Sciatic nerve (tissue), 2 donors: Measurements from ENCODE around the gene CKM. TPM values are rescaled to one million over a fixed set of nuclear protein-coding genes. Genes with fewer than 3 reads are reported as not detected.
"Not testable (repeated sequence)": the region's sequence is repeated elsewhere in the genome, so short reads cannot be mapped to it uniquely, and the experiment has no call there.

ENCODE experiments used
- ATAC-seq: fragments of 200-7000 bp; cut with Tn5 transposase; one replicate; pipeline ENCODE4 v1.9.1; 2020; ENCODE audit warnings: mild to moderate bottlenecking, moderate library complexity
- DNase-seq: peaks from one replicate; pipeline ENCODE4 v3.0.0-alpha.2; 2020; ENCODE audit warnings: low spot score
- intact Hi-C: fragments of 100-400 bp; cut with DNase I; formaldehyde crosslinking; loops from one replicate; pipeline ENCODE4 v1.14.2; 2022
- total RNA-seq: library from RNA; stranded (reverse); fragmentation: NEBNext Ultra II Directional; extraction: Animal tissue kit (Norgen Biotek cat#: 25700); gene quantifications from one replicate; pipeline ENCODE4 v1.2.1, GENCODE V29; 2021
- donor health status: DM: no; HTN: no; CAD: no.
- donor health status: DM: no; HTN: no; CAD: no.

CKM gene
- total RNA-seq, 1 donor from 2014 or later = not detected

- ATAC-seq, intact Hi-C loops, DNase-seq: not testable (repeated sequence)
These were observed 52.7 kb downstream of the CKM start for GRCh38 chr19:45269939-45270338.

GRCh38 chr19:45267296-45267695 lies 55.4 kb downstream of the CKM start:
- intact Hi-C loops = no loop called here
- DNase-seq (no peak), ATAC-seq (no peak)

GRCh38 chr19:45265375-45265774 lies 57.3 kb downstream of the CKM start:
- intact Hi-C loops = no loop called here
- no peak for ATAC-seq
- DNase-seq = no peak

DNA sequence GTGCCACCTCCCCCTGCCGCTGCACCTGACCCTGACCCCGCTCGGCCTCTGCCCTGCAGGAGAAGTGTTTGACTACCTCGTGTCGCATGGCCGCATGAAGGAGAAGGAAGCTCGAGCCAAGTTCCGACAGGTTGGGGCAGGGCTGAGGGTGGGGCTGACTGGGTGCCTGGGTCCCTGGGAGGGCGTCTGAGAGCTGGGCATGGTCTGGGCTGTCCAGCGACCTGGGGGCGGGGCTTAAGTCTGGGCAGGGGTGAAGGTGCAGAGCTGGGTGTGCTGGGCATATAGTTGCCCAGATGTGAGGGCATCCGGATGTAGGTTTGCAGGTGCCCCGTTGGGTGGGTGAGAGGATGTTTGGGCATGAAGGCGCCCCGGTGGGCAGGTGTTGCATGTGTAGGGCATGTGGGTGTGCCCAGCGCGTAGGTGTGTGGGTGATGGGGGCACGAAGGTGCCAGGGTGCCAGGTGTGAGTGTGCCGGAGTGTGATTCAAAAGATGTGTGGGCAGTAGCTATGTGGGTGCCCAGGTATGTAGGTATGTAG lies 57.8 kb downstream of the CKM start:
- intact Hi-C loops = no loop called here
- ATAC-seq (no peak), DNase-seq (no peak)

- DNase-seq (no peak), ATAC-seq (no peak)
- intact Hi-C loops = no loop called here
These were observed 59.7 kb downstream of the CKM start for GRCh38 chr19:45263013-45263412.

DNA sequence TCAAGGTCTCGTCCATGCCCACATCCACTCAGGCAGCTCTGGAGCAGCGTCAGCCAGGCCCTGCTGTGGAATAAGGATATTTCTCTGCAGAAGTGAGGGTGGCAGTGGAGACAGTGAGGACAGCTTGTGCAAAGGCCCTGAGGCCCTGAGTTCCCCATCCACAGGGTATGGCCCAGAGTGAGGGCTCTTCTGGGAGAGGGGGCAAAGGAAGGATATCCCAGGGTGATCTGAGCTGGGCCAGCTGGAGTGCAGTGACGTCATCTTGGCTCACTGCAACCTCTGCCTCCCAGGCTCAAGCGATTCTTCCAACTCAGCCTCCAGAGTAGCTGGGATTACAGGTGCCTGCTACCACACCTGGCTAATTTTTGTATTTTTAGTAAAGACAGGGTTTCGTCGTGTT lies 60.1 kb downstream of the CKM start:
- DNase-seq (no peak), ATAC-seq (no peak)
- intact Hi-C loops = no loop called here

DNA sequence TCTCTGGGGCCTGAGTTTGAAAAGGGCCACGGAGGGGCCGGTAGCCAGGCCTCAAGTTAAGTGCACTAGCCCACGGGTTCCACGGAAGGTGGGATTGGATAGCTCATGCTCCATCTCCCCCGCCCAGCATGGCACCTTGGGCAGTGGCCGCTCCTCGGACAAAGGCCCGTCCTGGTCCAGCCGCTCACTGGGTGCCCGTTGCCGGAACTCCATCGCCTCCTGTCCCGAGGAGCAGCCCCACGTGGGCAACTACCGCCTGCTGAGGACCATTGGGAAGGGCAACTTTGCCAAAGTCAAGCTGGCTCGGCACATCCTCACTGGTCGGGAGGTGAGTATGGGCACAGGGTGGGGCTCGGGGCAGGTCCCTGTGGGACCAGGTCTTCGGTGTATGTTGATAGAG lies 63.8 kb downstream of the CKM start:
- intact Hi-C loops = no loop called here
- ATAC-seq = no peak
- DNase-seq = no peak

DNA sequence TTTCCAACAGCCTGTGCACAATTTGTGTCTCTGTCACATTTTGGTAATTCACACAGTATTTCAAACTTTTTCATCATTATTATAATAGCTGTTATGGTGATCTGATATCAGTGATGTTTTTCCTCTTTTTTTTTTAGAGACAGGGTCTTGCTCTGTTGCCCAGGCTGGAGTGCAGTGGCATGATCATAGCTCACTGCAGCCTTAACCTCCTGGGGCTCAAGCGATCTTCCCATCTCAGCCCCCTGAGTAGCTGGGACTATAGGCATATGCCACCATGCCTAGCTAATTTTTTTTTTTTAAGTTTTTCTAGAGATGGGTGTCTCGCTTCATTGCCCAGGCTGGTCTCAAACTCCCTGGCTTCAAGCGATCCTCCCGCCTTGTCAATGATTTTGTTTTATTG lies 65.8 kb downstream of the CKM start:
- intact Hi-C loops = no loop called here
- ATAC-seq = no peak

More for the DNA sequence above, 65.8 kb downstream of the CKM start:
- DNase-seq = no peak

Other genes with a start within 250 kb of the CKM start
- 0.45 TPM for gene ZNF296, start 246.4 kb downstream of the CKM start, total RNA-seq
- gene GEMIN7, start 243.6 kb downstream of the CKM start, total RNA-seq = 8.8 TPM
- gene PPP1R37, start 229.7 kb downstream of the CKM start, total RNA-seq = 19.3 TPM
- not detected for gene NKPD1, start 161.9 kb downstream of the CKM start, total RNA-seq
- gene TRAPPC6A, start 144.6 kb downstream of the CKM start, total RNA-seq = 20.8 TPM
- 13.0 TPM for gene BLOC1S3, start 144.1 kb downstream of the CKM start, total RNA-seq
- gene EXOC3L2, start 77.5 kb downstream of the CKM start, total RNA-seq = 4.9 TPM
- gene MARK4, start 71.6 kb downstream of the CKM start, total RNA-seq = 37.5 TPM
- not detected for gene KLC3, start 17.9 kb upstream of the CKM start, total RNA-seq
- gene ERCC2, start 47.7 kb upstream of the CKM start, total RNA-seq = 17.7 TPM
- gene PPP1R13L, start 82.2 kb upstream of the CKM start, total RNA-seq = 20.7 TPM
- gene POLR1G, start 83.8 kb upstream of the CKM start, total RNA-seq = 2.3 TPM
- 58.6 TPM for gene ERCC1, start 101.0 kb upstream of the CKM start, total RNA-seq
- gene FOSB, start 145.1 kb upstream of the CKM start, total RNA-seq = 3.7 TPM
- 4.0 TPM for gene RTN2, start 174.2 kb upstream of the CKM start, total RNA-seq
- 1.8 TPM for gene PPM1N, start 175.6 kb upstream of the CKM start, total RNA-seq
- 72.1 TPM for gene VASP, start 184.6 kb upstream of the CKM start, total RNA-seq